Measurements from ENCODE around the gene ROR2. TPM values are rescaled to one million over a fixed set of nuclear protein-coding genes. Genes with fewer than 3 reads are reported as not detected.
A peak's percentile ranks its signal among the peaks of the same experiment; 100 is the strongest.

Gene ROR2
- total RNA-seq, 1 experiment from 2014 or later, result not detected

- POLR2A ChIA-PET (ENCODE audit: unreplicated experiment), result no interaction called here
- TF ChIP-seq EZH2 (IDR thresholded peaks at IDR 0.05; ENCODE audit: low read length, unreplicated experiment) (no peak), CTCF (conservative IDR thresholded peaks at IDR 0.05; ENCODE audit: low read depth, low read length) (no peak), EZH2phosphoT487 (IDR thresholded peaks at IDR 0.05; ENCODE audit: borderline replicate concordance, low read length) (no peak)
- Histone ChIP-seq H3K4me3 (ENCODE audit: low read length) (peak overlapping the region; percentile 31; the same call in 1 of the 2 replicates), H4K20me1 (ENCODE audit: low read length) (no peaks in the 10 kb centered on the region), H3K36me3 (ENCODE audit: low read depth, low read length) (no peaks in the 10 kb centered on the region), H3K4me2 (ENCODE audit: low read length) (peak overlapping the region; percentile 77), H3K9me3 (ENCODE audit: low read length) (no peaks in the 10 kb centered on the region), H3F3A (ENCODE audit: low read length, unreplicated experiment) (no peaks in the 10 kb centered on the region), H2AFZ (ENCODE audit: low read length) (peak overlapping the region; percentile 78), H3K27ac (ENCODE audit: low read length) (peak overlapping the region; percentile 64), H3K9ac (ENCODE audit: low read length) (no peak overlapping the region; the same call in 1 of the 2 replicates), H3K27me3 (ENCODE audit: low read length) (no peaks in the 10 kb centered on the region), H3K79me2 (ENCODE audit: low read length) (no peaks in the 10 kb centered on the region), H3K4me1 (ENCODE audit: insufficient read depth, low read length) (peaks cover 31% of the 10 kb centered on the region), H3K9me2 (replicated peaks; ENCODE audit: low read length) (no peaks in the 10 kb centered on the region)
- ATAC-seq (no peak), DNase-seq (peak; percentile 4)
- intact Hi-C loops (cut with micrococcal nuclease), result no loop called here
- no TSS peak for BruUV-seq (replicated peaks)
- CTCF ChIA-PET, result no interaction called here
Measured at GRCh38 chr9:91824601-91825305, 125.3 kb downstream of the ROR2 start.

- Histone ChIP-seq H3K27ac (ENCODE audit: low read length) (no peak overlapping the region), H2AFZ (ENCODE audit: low read length) (no peak overlapping the region), H3K4me2 (ENCODE audit: low read length) (0 out of 2 replicates have a peak overlapping the region, but pooled peaks have one; percentile 77), H3K79me2 (ENCODE audit: low read length) (no peaks in the 10 kb centered on the region), H3K36me3 (ENCODE audit: low read depth, low read length) (no peaks in the 10 kb centered on the region), H3K9me2 (replicated peaks; ENCODE audit: low read length) (no peaks in the 10 kb centered on the region), H3F3A (ENCODE audit: low read length, unreplicated experiment) (no peaks in the 10 kb centered on the region), H3K4me1 (ENCODE audit: insufficient read depth, low read length) (peaks cover 31% of the 10 kb centered on the region), H4K20me1 (ENCODE audit: low read length) (no peaks in the 10 kb centered on the region), H3K9ac (ENCODE audit: low read length) (no peak overlapping the region), H3K27me3 (ENCODE audit: low read length) (no peaks in the 10 kb centered on the region), H3K9me3 (ENCODE audit: low read length) (no peaks in the 10 kb centered on the region), H3K4me3 (ENCODE audit: low read length) (no peak overlapping the region)
- ATAC-seq, result no peak
- POLR2A ChIA-PET (ENCODE audit: unreplicated experiment), result no interaction called here
- CTCF ChIA-PET, result no interaction called here
- BruUV-seq (replicated peaks), result no TSS peak
- DNase-seq, result no peak
- intact Hi-C loops (cut with micrococcal nuclease), result no loop called here
- TF ChIP-seq EZH2phosphoT487 (IDR thresholded peaks at IDR 0.05; ENCODE audit: borderline replicate concordance, low read length), result no peak
- no peak for TF ChIP-seq CTCF (conservative IDR thresholded peaks at IDR 0.05; ENCODE audit: low read depth, low read length)
Measured at GRCh38 chr9:91824151-91824550, 125.9 kb downstream of the ROR2 start.

Data from PC-3 (cell line).